Measurements from ENCODE around the gene CD93.

Gene CD93

GRCh38 chr20:23120261-23120660 lies 34.1 kb upstream of the CD93 start:
- no peak for DNase-seq (ENCODE audit: low read depth)

GRCh38 chr20:23119456-23120216 lies 33.5 kb upstream of the CD93 start:
- DNase-seq (ENCODE audit: low read depth), result no peak

DNA sequence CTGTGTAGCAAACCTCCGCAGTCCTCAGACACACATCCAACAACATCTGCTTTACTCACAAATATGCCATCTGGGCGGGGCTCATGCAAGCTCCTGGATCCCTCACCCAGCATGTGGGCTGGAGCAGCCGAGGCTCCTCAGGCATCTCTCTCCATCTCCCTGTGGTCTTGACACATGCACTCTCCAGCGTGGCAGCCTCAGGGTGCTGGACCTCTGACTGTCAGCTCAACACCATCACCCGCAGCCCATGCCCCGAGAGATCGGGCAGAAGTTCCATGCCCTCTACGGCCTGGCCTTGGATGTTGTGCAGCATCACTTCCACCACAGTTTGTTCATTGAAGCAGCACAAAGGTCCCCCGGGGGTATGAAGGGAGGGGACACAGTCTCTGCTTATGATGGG lies 32.6 kb upstream of the CD93 start:
- no peak for DNase-seq (ENCODE audit: low read depth)

GRCh38 chr20:23118144-23118543 lies 32.0 kb upstream of the CD93 start:
- DNase-seq (ENCODE audit: low read depth), result no peak

DNA sequence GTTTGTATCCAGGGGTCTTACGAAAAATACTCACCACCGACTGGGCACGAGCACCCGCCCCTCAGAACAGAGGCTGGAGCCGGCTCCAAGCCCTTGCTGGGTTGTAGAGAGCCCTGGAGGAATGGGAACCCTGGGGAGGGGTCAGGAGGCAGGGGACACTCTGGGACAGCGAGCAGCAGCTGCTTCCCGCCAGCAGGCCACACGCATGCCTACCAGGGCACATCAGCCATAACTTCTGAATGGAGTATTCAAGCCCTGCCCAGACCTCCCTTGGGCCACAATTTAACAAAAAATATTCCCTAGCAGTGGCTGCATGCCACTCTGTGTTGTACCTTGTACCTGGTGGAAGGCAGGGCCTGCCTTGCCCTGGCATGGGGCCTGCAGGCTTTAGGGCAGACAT lies 31.6 kb upstream of the CD93 start:
- DNase-seq (ENCODE audit: low read depth), result no peak

- no peak for DNase-seq (ENCODE audit: low read depth)
Measured at GRCh38 chr20:23116311-23117089, 30.4 kb upstream of the CD93 start.

DNA sequence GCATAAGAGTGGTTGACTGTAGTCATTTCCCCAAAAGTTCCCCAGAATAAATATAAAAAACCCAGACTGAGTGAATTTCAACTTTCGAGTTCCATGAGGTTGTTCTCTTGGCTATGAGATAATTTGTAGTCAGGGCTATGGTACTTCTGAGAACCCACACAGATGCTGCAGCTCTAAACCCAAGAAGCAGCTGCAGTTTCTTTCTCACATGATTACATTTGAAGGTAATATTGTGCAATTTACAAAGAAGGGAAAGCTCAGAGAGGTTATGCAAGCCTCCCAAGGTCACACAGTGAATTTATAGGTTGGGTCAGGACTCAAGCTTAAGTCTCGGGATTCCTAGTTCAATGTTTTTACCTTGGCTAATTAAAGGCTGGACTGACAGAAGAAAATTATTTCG lies 29.7 kb upstream of the CD93 start:
- no peak for DNase-seq (ENCODE audit: low read depth)

- no peak for DNase-seq (ENCODE audit: low read depth)
Measured at GRCh38 chr20:23114448-23115082, 28.4 kb upstream of the CD93 start.

GRCh38 chr20:23114018-23114417 lies 27.9 kb upstream of the CD93 start:
- DNase-seq (ENCODE audit: low read depth), result no peak

DNA sequence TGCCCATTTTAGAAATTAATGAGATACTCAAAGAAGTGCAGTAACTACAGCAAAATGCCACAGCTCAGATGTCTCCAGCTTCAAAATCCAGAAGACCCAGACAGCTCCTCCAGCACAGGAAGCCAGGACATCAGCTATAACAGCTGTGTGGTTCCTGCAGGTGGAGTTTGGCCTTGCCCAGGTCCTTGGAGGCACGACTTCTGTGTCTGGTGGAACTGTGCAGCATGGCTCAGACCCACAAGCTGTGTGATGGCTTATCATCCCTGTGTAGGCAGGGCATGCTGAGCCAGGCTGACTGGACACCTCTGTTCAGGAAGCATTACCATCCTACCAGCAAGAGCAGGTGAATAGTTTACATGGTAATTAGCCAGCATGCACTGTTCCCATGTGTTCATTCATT lies 26.5 kb upstream of the CD93 start:
- no peak for DNase-seq (ENCODE audit: low read depth)

- no peak for DNase-seq (ENCODE audit: low read depth)
Measured at GRCh38 chr20:23111944-23112342, 25.8 kb upstream of the CD93 start.

DNA sequence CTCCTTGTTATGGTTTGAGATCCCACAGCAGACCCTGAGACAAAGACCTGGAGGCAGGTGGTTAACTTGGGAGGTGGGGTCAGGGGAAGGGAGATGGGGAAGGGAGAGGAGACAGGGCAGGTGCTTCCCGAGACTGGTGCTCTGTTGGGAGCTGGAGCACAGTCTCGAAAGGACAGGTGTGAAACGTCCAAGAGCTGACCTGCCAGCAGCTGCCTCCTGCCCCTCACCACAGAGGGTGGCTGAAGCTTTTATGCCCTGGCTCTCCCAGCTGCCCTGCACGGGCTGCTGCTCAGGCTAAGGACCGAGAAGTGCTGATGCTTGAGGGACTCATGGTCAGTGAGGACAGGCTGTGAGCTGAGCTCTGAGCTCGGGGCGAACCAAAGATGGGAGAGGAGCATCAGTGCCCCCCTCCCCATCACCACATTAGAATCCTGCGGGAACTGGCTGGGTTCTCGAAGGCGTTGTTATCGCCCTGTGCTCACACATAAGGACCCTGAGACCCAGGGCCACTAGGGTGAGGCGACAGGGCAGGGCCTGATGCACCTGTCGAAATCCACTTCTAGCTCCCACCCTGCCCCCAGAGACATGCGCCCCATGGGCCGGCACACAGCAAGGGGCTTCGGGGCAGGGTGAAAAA lies 25.3 kb upstream of the CD93 start:
- DNase-seq (ENCODE audit: low read depth), result no peak

DNA sequence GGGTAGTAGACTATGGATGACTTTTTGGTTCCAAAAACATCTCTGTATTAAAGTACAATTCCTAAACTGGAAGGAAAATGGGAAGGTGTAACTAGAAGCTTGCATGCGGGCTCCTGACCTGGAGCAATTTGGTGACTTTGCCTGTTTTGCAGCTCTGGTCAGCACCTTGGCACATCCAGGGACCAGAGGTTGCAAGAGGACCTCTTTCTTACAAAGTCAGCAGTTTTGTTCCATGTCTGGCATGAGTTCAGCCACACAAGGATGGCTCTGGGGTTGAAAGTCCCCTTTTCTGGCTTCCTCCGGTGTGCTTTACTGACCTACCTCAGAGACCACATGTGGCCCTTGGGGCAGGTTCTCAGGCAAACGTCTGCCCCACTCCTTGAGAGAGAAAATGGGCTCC lies 22.7 kb upstream of the CD93 start:
- DNase-seq (ENCODE audit: low read depth), result no peak

DNA sequence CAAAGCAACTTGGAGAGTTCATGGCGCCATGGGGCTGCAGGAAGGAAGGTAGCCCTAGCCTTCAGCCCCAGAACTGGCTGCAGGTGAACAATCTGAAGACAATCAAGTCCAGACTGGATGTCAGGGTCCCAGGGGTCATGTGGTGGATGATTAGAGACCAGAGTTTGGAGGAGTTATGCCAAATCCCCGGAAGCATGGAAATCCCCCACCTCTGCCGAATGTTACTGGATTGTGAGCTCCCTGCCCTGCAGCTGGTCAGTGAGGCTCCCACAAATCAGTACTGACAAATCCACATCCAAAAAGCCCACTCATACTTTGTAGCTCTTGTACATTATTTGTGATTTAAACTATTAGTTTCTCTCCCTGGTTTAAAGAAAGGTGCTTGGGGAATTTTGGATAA lies 21.3 kb upstream of the CD93 start:
- DNase-seq (ENCODE audit: low read depth), result no peak

- DNase-seq (ENCODE audit: low read depth), result no peak
Measured at GRCh38 chr20:23106271-23106851, 20.2 kb upstream of the CD93 start.

DNA sequence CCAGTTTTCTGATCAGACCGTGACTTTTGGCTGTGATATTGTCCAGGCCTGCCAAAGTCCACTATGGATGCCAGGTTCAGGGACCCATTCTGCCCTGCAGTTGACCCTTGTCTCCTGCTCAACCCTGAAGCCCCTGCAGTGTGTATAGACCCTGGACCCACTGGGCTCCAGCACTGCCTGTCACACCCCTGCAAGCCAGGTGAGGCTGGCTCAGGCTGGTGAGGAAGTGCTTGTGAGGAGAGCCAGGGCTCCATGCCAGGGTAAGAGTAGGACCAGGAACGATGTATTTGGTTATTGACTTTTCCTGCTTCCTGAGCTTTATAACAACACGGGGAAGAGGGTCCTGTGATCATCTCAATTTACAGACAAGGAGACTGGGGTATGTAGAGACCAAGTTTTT lies 19.1 kb upstream of the CD93 start:
- DNase-seq (ENCODE audit: low read depth), result no peak

GRCh38 chr20:23103284-23104018 lies 17.3 kb upstream of the CD93 start:
- no peak for DNase-seq (ENCODE audit: low read depth)

DNA sequence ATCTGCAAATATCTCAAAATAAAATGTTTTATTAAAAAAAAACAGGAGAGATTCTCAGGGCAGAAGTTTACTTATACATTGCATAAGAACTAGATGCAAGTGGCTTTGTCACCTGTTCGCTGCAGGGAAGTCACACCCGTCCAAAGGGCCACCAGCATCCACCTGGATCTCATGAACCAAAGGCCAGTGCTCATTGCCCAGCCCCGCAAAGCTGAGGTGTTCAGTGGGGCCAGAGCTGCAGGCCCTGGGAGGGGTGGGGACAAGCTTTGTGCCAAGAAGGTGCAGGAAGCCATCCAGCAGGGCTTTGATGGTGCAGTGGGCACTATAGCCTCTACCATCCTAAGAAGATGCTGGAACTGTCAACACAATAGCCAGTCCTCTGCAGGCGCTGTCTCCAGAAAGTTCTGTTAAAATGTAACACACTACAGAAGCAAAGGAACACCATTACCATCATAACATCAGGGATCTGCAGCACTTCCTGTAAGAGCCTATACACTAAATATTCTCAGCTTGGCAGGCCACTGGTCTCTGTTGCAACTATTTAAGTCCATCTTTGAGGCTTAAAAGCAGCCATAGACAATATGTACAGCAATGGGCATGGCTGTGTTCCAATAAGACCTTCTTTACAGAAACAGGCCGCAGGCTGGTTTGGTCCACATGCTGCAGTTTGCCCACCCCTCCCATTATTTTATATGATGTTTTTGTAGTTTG lies 15.7 kb upstream of the CD93 start:
- no peak for DNase-seq (ENCODE audit: low read depth)

GRCh38 chr20:23100720-23101107 lies 14.6 kb upstream of the CD93 start:
- DNase-seq (ENCODE audit: low read depth), result no peak

GRCh38 chr20:23099791-23100719 lies 13.9 kb upstream of the CD93 start:
- DNase-seq (ENCODE audit: low read depth), result no peak

Data from activated T-cell treated with anti-CD3 and anti-CD28 coated beads for 1 hour (primary cell).